ENCODE data around the gene KLHL36. TPM values are rescaled to one million over a fixed set of nuclear protein-coding genes. Genes with fewer than 3 reads are reported as not detected.
A peak's percentile ranks its signal among the peaks of the same experiment; 100 is the strongest.

The KLHL36 gene
- polyA plus RNA-seq: 10 to 100 TPM; 12.7 to 33.1 (median 19.3) TPM
- long read RNA-seq, donor 1: 0 reads
- long read RNA-seq, donor 2, partial matches to known transcripts: 0 of 1 reads
- long read RNA-seq, donor 2, other reads (novel, unspliced or antisense): 0 of 1 reads
- long read RNA-seq, donor 3, partial matches to known transcripts: 20 of 21 reads
- long read RNA-seq, donor 3, other reads (novel, unspliced or antisense): 0 of 21 reads
- long read RNA-seq, donor 4: 0 reads
- long read RNA-seq, donor 5, partial matches to known transcripts: 0 of 1 reads
- long read RNA-seq, donor 5, other reads (novel, unspliced or antisense): 0 of 1 reads
- long read RNA-seq, donor 6, partial matches to known transcripts: 5 of 7 reads
- long read RNA-seq, donor 6, other reads (novel, unspliced or antisense): 0 of 7 reads
- long read RNA-seq, donor 7, partial matches to known transcripts: 0 of 1 reads
- long read RNA-seq, donor 7, other reads (novel, unspliced or antisense): 0 of 1 reads
- long read RNA-seq, donor 8, partial matches to known transcripts: 0 of 2 reads
- long read RNA-seq, donor 8, other reads (novel, unspliced or antisense): 0 of 2 reads
- long read RNA-seq, donor 9, partial matches to known transcripts: 0 of 1 reads
- long read RNA-seq, donor 9, other reads (novel, unspliced or antisense): 0 of 1 reads
- long read RNA-seq, donor 10, partial matches to known transcripts: 0 of 1 reads
- long read RNA-seq, donor 10, other reads (novel, unspliced or antisense): 0 of 1 reads

- 5 to 12% (median 11%) methylated on average over 28 to 77 of the region's 77 CpGs for WGBS, 3 donors
- DNase-seq (peak; percentile 40 to 81), FAIRE-seq (no peak)
- Histone ChIP-seq H3K4me3 (ENCODE audit: low read depth in 1 of 3, low read length in 3 of 3) (peak within 1 kb of the TSS; percentile 79 to 90 (median 79)), H3K27me3 (ENCODE audit: control insufficient read depth in 3 of 3, insufficient read depth in 3 of 3, low read length in 3 of 3) (no peaks in the 10 kb centered on the region), H3K27ac (ENCODE audit: low read depth in 1 of 3, low read length in 2 of 3) (peak within 1 kb of the TSS in 2 of 3 donors; percentile 45 to 74), H3K36me3 (ENCODE audit: control insufficient read depth in 3 of 3, insufficient read depth in 2 of 3, low read depth in 1 of 3, low read length in 3 of 3) (peaks cover 0 to 20% (median 3%) of the 10 kb centered on the region in 3 donors), H3K4me1 (ENCODE audit: control insufficient read depth in 3 of 3, insufficient read depth in 2 of 3, low read depth in 1 of 3, low read length in 2 of 3) (peaks cover 0 to 7% (median 5%) of the 10 kb centered on the region in 3 donors), H3K9me3 (ENCODE audit: control insufficient read depth in 2 of 2, insufficient read depth in 1 of 2, low read depth in 1 of 2, low read length in 1 of 2) (no peaks in the 10 kb centered on the region)
These were observed at the start of gene KLHL36 for GRCh38 chr16:84647828-84648594. Gene KLHL36 (plus strand): TSS chr16:84648511. CDS start chr16:84650868, 2,357 bp downstream.

GRCh38 chr16:84599521-84600202 is 48.6 kb upstream of the KLHL36 start:
- Histone ChIP-seq H3K27me3 (ENCODE audit: control insufficient read depth in 3 of 3, insufficient read depth in 3 of 3, low read length in 3 of 3) (no peaks in the 10 kb centered on the region), H3K27ac (ENCODE audit: low read depth in 1 of 3, low read length in 2 of 3) (peak overlapping the region; percentile 62 to 88 (median 71)), H3K4me1 (ENCODE audit: control insufficient read depth in 3 of 3, insufficient read depth in 2 of 3, low read depth in 1 of 3, low read length in 2 of 3) (peaks cover 4 to 40% (median 4%) of the 10 kb centered on the region in 3 donors), H3K4me3 (ENCODE audit: low read depth in 1 of 3, low read length in 3 of 3) (peak overlapping the region in 1 of 3 donors; percentile 13), H3K36me3 (ENCODE audit: control insufficient read depth in 3 of 3, insufficient read depth in 2 of 3, low read depth in 1 of 3, low read length in 3 of 3) (peaks cover 0 to 27% (median 0%) of the 10 kb centered on the region in 3 donors), H3K9me3 (ENCODE audit: control insufficient read depth in 2 of 2, insufficient read depth in 1 of 2, low read depth in 1 of 2, low read length in 1 of 2) (no peaks in the 10 kb centered on the region)
- no peak for FAIRE-seq
- 14 to 26% (median 15%) methylated on average over 12 of the region's 12 CpGs for WGBS, 3 donors
- DNase-seq: peak; percentile 29 to 59

GRCh38 chr16:84600343-84601229 is 47.7 kb upstream of the KLHL36 start:
- peaks cover 0 to 6% of the 10 kb centered on the region in 2 donors for H3K9me3 ChIP-seq (ENCODE audit: control insufficient read depth in 2 of 2, insufficient read depth in 1 of 2, low read depth in 1 of 2, low read length in 1 of 2)
- H3K27me3 ChIP-seq (ENCODE audit: control insufficient read depth in 3 of 3, insufficient read depth in 3 of 3, low read length in 3 of 3): no peaks in the 10 kb centered on the region
- peaks cover 0 to 25% (median 0%) of the 10 kb centered on the region in 3 donors for H3K36me3 ChIP-seq (ENCODE audit: control insufficient read depth in 3 of 3, insufficient read depth in 2 of 3, low read depth in 1 of 3, low read length in 3 of 3)
- no peak for FAIRE-seq
- peak overlapping the region; percentile 62 to 80 (median 63) for H3K27ac ChIP-seq (ENCODE audit: low read depth in 1 of 3, low read length in 2 of 3)
- peaks cover 2 to 34% (median 4%) of the 10 kb centered on the region in 3 donors for H3K4me1 ChIP-seq (ENCODE audit: control insufficient read depth in 3 of 3, insufficient read depth in 2 of 3, low read depth in 1 of 3, low read length in 2 of 3)
- DNase-seq: peak in 1 of 2 donors; percentile 41
- WGBS, 3 donors: 59 to 76% (median 70%) methylated on average over 25 of the region's 25 CpGs
- H3K4me3 ChIP-seq (ENCODE audit: low read depth in 1 of 3, low read length in 3 of 3): no peak overlapping the region

GRCh38 chr16:84603140-84603816 is 45.0 kb upstream of the KLHL36 start:
- 51 to 60% (median 52%) methylated on average over 23 of the region's 23 CpGs for WGBS, 3 donors
- no peak overlapping the region for H3K4me3 ChIP-seq (ENCODE audit: low read depth in 1 of 3, low read length in 3 of 3)
- peaks cover 0 to 32% (median 0%) of the 10 kb centered on the region in 3 donors for H3K36me3 ChIP-seq (ENCODE audit: control insufficient read depth in 3 of 3, insufficient read depth in 2 of 3, low read depth in 1 of 3, low read length in 3 of 3)
- H3K9me3 ChIP-seq (ENCODE audit: control insufficient read depth in 2 of 2, insufficient read depth in 1 of 2, low read depth in 1 of 2, low read length in 1 of 2): peaks cover 0 to 11% of the 10 kb centered on the region in 2 donors
- peak overlapping the region in 2 of 3 donors; percentile 45 to 89 for H3K27ac ChIP-seq (ENCODE audit: low read depth in 1 of 3, low read length in 2 of 3)
- peaks cover 2 to 23% (median 9%) of the 10 kb centered on the region in 3 donors for H3K4me1 ChIP-seq (ENCODE audit: control insufficient read depth in 3 of 3, insufficient read depth in 2 of 3, low read depth in 1 of 3, low read length in 2 of 3)
- no peaks in the 10 kb centered on the region for H3K27me3 ChIP-seq (ENCODE audit: control insufficient read depth in 3 of 3, insufficient read depth in 3 of 3, low read length in 3 of 3)
- FAIRE-seq (no peak), DNase-seq (peak in 1 of 2 donors; percentile 20)

- Histone ChIP-seq H3K27me3 (ENCODE audit: control insufficient read depth in 3 of 3, insufficient read depth in 3 of 3, low read length in 3 of 3) (no peaks in the 10 kb centered on the region), H3K36me3 (ENCODE audit: control insufficient read depth in 3 of 3, insufficient read depth in 2 of 3, low read depth in 1 of 3, low read length in 3 of 3) (peaks cover 0 to 34% (median 3%) of the 10 kb centered on the region in 3 donors), H3K4me1 (ENCODE audit: control insufficient read depth in 3 of 3, insufficient read depth in 2 of 3, low read depth in 1 of 3, low read length in 2 of 3) (peaks cover 2 to 22% (median 9%) of the 10 kb centered on the region in 3 donors), H3K27ac (ENCODE audit: low read depth in 1 of 3, low read length in 2 of 3) (no peak overlapping the region), H3K4me3 (ENCODE audit: low read depth in 1 of 3, low read length in 3 of 3) (no peak overlapping the region), H3K9me3 (ENCODE audit: control insufficient read depth in 2 of 2, insufficient read depth in 1 of 2, low read depth in 1 of 2, low read length in 1 of 2) (peaks cover 0 to 11% of the 10 kb centered on the region in 2 donors)
- WGBS, 3 donors: 58 to 79% (median 76%) methylated on average over 7 to 10 of the region's 10 CpGs
- no peak for FAIRE-seq
- no peak for DNase-seq
These were observed 44.4 kb upstream of the KLHL36 start for GRCh38 chr16:84603940-84604339.

- Histone ChIP-seq H3K27me3 (ENCODE audit: control insufficient read depth in 3 of 3, insufficient read depth in 3 of 3, low read length in 3 of 3) (no peaks in the 10 kb centered on the region), H3K4me1 (ENCODE audit: control insufficient read depth in 3 of 3, insufficient read depth in 2 of 3, low read depth in 1 of 3, low read length in 2 of 3) (peaks cover 2 to 16% (median 5%) of the 10 kb centered on the region in 3 donors), H3K4me3 (ENCODE audit: low read depth in 1 of 3, low read length in 3 of 3) (no peak overlapping the region), H3K27ac (ENCODE audit: low read depth in 1 of 3, low read length in 2 of 3) (no peak overlapping the region), H3K9me3 (ENCODE audit: control insufficient read depth in 2 of 2, insufficient read depth in 1 of 2, low read depth in 1 of 2, low read length in 1 of 2) (peaks cover 0 to 11% of the 10 kb centered on the region in 2 donors), H3K36me3 (ENCODE audit: control insufficient read depth in 3 of 3, insufficient read depth in 2 of 3, low read depth in 1 of 3, low read length in 3 of 3) (peaks cover 0 to 37% (median 3%) of the 10 kb centered on the region in 3 donors)
- 67 to 84% (median 80%) methylated on average over 9 of the region's 9 CpGs for WGBS, 3 donors
- FAIRE-seq (no peak), DNase-seq (no peak)
These were observed 43.8 kb upstream of the KLHL36 start for GRCh38 chr16:84604477-84605013.
